ENCODE data around the gene TMEM176A.
"Not testable (repeated sequence)": the region's sequence is repeated elsewhere in the genome, so short reads cannot be mapped to it uniquely, and the experiment has no call there.

TMEM176A gene

GRCh38 chr7:150788474-150789269, 11.9 kb upstream of the TMEM176A start:
- DNase-seq, result no peak

- DNase-seq, result no peak
Observed at GRCh38 chr7:150790416-150791075, 10.0 kb upstream of the TMEM176A start.

- DNase-seq, result no peak
Observed at GRCh38 chr7:150791304-150791703, 9.3 kb upstream of the TMEM176A start.

GRCh38 chr7:150791746-150792452, 8.7 kb upstream of the TMEM176A start:
- no peak for DNase-seq

GRCh38 chr7:150793569-150794238, 6.9 kb upstream of the TMEM176A start:
- no peak for DNase-seq

GRCh38 chr7:150797661-150798060, 2.9 kb upstream of the TMEM176A start:
- DNase-seq, result no peak

GRCh38 chr7:150799156-150799555, 1.4 kb upstream of the TMEM176A start:
- no peak for DNase-seq

- no peak for DNase-seq
Observed at GRCh38 chr7:150799741-150800580, 608 bp upstream of the TMEM176A start, which contains the start of gene TMEM176B. TSS of gene TMEM176B (minus strand) at chr7:150800364. CDS start at chr7:150796569, 3,795 bp downstream.

- DNase-seq, result no peak
Observed at GRCh38 chr7:150801242-150801945, 825 bp downstream of the TMEM176A start.

GRCh38 chr7:150801946-150802771, 1.6 kb downstream of the TMEM176A start:
- DNase-seq, result no peak

GRCh38 chr7:150803161-150803860, 2.7 kb downstream of the TMEM176A start:
- no peak for DNase-seq

- DNase-seq, result no peak
Observed at GRCh38 chr7:150804802-150805201, 4.2 kb downstream of the TMEM176A start.

GRCh38 chr7:150805864-150806263, 5.3 kb downstream of the TMEM176A start:
- DNase-seq, result no peak

GRCh38 chr7:150806454-150806853, 5.9 kb downstream of the TMEM176A start:
- no peak for DNase-seq

- DNase-seq, result no peak
Observed at GRCh38 chr7:150806863-150807262, 6.3 kb downstream of the TMEM176A start.

GRCh38 chr7:150807616-150808438, 7.3 kb downstream of the TMEM176A start:
- DNase-seq, result not testable (repeated sequence)

- DNase-seq, result no peak
Observed at GRCh38 chr7:150814328-150815001, 13.9 kb downstream of the TMEM176A start.

- no peak for DNase-seq
Observed at GRCh38 chr7:150818971-150819370, 18.4 kb downstream of the TMEM176A start.
